Glomerular endothelial cell (primary cell): ENCODE measurements around the gene CCDC24. TPM values are rescaled to one million over a fixed set of nuclear protein-coding genes. Genes with fewer than 3 reads are reported as not detected.

ENCODE experiments used
- DNase-seq: peaks from one replicate; pipeline ENCODE4 v3.0.0-alpha.2; 2011; ENCODE audit warnings: low read depth, low spot score; ENCODE audit errors: extremely low read depth
- total RNA-seq: library from RNA; depleted of rRNA; stranded (reverse); fragments of >200 nt; gene quantifications from 2 replicates; pipeline ENCODE4 v1.2.3, GENCODE V29; 2015

Gene CCDC24
- total RNA-seq, 1 donor from 2014 or later: 5.7 TPM

- DNase-seq: no peak
These were observed 11.7 kb upstream of the CCDC24 start for GRCh38 chr1:43979528-43980254.

GRCh38 chr1:43980255-43981134, 10.9 kb upstream of the CCDC24 start:
- DNase-seq: no peak

GRCh38 chr1:43981135-43981491, 10.3 kb upstream of the CCDC24 start:
- DNase-seq: no peak

GRCh38 chr1:43981636-43982035, 9.8 kb upstream of the CCDC24 start:
- no peak for DNase-seq

GRCh38 chr1:43982241-43982640, 9.2 kb upstream of the CCDC24 start:
- DNase-seq: no peak

GRCh38 chr1:43982808-43983207, 8.6 kb upstream of the CCDC24 start:
- DNase-seq: no peak

GRCh38 chr1:43983253-43983899, 8.0 kb upstream of the CCDC24 start:
- DNase-seq: no peak

GRCh38 chr1:43984855-43985254, 6.5 kb upstream of the CCDC24 start:
- no peak for DNase-seq

GRCh38 chr1:43985984-43986595, 5.3 kb upstream of the CCDC24 start:
- DNase-seq: no peak

GRCh38 chr1:43986712-43987111, 4.7 kb upstream of the CCDC24 start:
- DNase-seq: no peak

GRCh38 chr1:43987159-43987902, 4.1 kb upstream of the CCDC24 start:
- DNase-seq: no peak

GRCh38 chr1:43990271-43991199, 864 bp upstream of the CCDC24 start:
- DNase-seq: no peak

- no peak for DNase-seq
These were observed 261 bp upstream of the CCDC24 start for GRCh38 chr1:43991200-43991475.

- no peak for DNase-seq
These were observed 1.0 kb downstream of the CCDC24 start for GRCh38 chr1:43992232-43992995.

- no peak for DNase-seq
These were observed 2.0 kb downstream of the CCDC24 start for GRCh38 chr1:43993206-43993914.

- no peak for DNase-seq
These were observed 2.7 kb downstream of the CCDC24 start for GRCh38 chr1:43994071-43994470.

- no peak for DNase-seq
These were observed 3.7 kb downstream of the CCDC24 start for GRCh38 chr1:43994794-43995790.
